Suprapubic skin (tissue), 4 donors: ENCODE data around the gene EPG5. TPM values are rescaled to one million over a fixed set of nuclear protein-coding genes. Genes with fewer than 3 reads are reported as not detected.

ENCODE experiments used
- DNase-seq, 2 donors: peaks; one replicate each; pipeline ENCODE4 v3.0.0-alpha.2; 2019; ENCODE audit warnings: low spot score in 2 of 2
- H3K27ac ChIP-seq: fragments of 200-600 bp; sonication (generic); one replicate; pipeline ENCODE4 v1.5.1; 2019
- H3K27me3 ChIP-seq: fragments of 200-600 bp; sonication (generic); one replicate; pipeline ENCODE4 v1.5.1; 2019
- H3K36me3 ChIP-seq: fragments of 200-600 bp; sonication (generic); one replicate; pipeline ENCODE4 v1.5.1; 2019
- H3K4me1 ChIP-seq: fragments of 200-600 bp; sonication (generic); one replicate; pipeline ENCODE4 v1.5.1; 2019
- H3K4me3 ChIP-seq: fragments of 200-600 bp; sonication (generic); one replicate; pipeline ENCODE4 v1.5.1; 2019; ENCODE audit warnings: mild to moderate bottlenecking
- H3K9me3 ChIP-seq: fragments of 200-600 bp; sonication (generic); one replicate; pipeline ENCODE4 v1.5.1; 2019
- CTCF ChIP-seq, 2 donors: fragments of 200-600 bp in 1 of 2; fragments of 450-650 bp in 1 of 2; sonication (generic) in 1 of 2; IDR thresholded peaks; one replicate each; pipeline ENCODE4 v1.5.1; 2016 to 2019; ENCODE audit warnings: antibody characterized with exemption in 2 of 2, mild to moderate bottlenecking in 1 of 2, moderate library complexity in 1 of 2
- EP300 ChIP-seq: sonication (generic); formaldehyde crosslinking; IDR thresholded peaks from one replicate; pipeline ENCODE4 v1.6.1; 2017; ENCODE audit warnings: antibody characterized with exemption
- POLR2A ChIP-seq, 2 donors: fragments of 450-650 bp; IDR thresholded peaks; one replicate each; pipeline ENCODE4 v1.6.1; 2017; ENCODE audit warnings: antibody characterized with exemption in 2 of 2, mild to moderate bottlenecking in 2 of 2, moderate library complexity in 2 of 2
- POLR2AphosphoS5 ChIP-seq, 3 donors: sonication (generic); formaldehyde crosslinking; IDR thresholded peaks; one replicate each; pipeline ENCODE4 v1.6.1; 2017; ENCODE audit warnings: antibody characterized with exemption in 3 of 3
- WGBS: methylation state at CpG from one replicate; pipeline ENCODE4 v1.1.5; 2018; 5-methylcytosine and 5-hydroxymethylcytosine counted together
- total RNA-seq, 4 donors: library from RNA; depleted of rRNA; stranded (reverse); fragments of >200 nt; gene quantifications; one replicate each; pipeline ENCODE4 v1.1.0, GENCODE V29; 2016

EPG5 gene
- total RNA-seq, 4 donors from 2014 or later: 31.5 to 107 (median 53.5) TPM

GRCh38 chr18:45887585-45887984, 79.5 kb downstream of the EPG5 start:
- Histone ChIP-seq H3K27me3 (no peaks in the 10 kb centered on the region), H3K4me3 (no peak overlapping the region), H3K9me3 (no peaks in the 10 kb centered on the region), H3K36me3 (peaks cover 58% of the 10 kb centered on the region), H3K4me1 (no peaks in the 10 kb centered on the region), H3K27ac (no peak overlapping the region)
- DNase-seq: no peak
- 97% methylated on average over 5 of the region's 5 CpGs for WGBS
- TF ChIP-seq EP300 (no peak), CTCF (IDR thresholded peaks at IDR 0.05) (no peak), POLR2AphosphoS5 (IDR thresholded peaks at IDR 0.05) (no peak), POLR2A (IDR thresholded peaks at IDR 0.05) (no peak)

- no peak overlapping the region for H3K27ac ChIP-seq
- no peak overlapping the region for H3K4me3 ChIP-seq
- no peak for DNase-seq
- 96% methylated on average over 3 of the region's 3 CpGs for WGBS
- H3K9me3 ChIP-seq: no peaks in the 10 kb centered on the region
- H3K36me3 ChIP-seq: peaks cover 57% of the 10 kb centered on the region
- no peaks in the 10 kb centered on the region for H3K27me3 ChIP-seq
- TF ChIP-seq POLR2A (IDR thresholded peaks at IDR 0.05): no peak
- TF ChIP-seq POLR2AphosphoS5 (IDR thresholded peaks at IDR 0.05): no peak
- no peak for TF ChIP-seq EP300
- TF ChIP-seq CTCF (IDR thresholded peaks at IDR 0.05): no peak
- H3K4me1 ChIP-seq: peaks cover 4% of the 10 kb centered on the region
Observed at GRCh38 chr18:45880876-45881558, 86.1 kb downstream of the EPG5 start.

DNA sequence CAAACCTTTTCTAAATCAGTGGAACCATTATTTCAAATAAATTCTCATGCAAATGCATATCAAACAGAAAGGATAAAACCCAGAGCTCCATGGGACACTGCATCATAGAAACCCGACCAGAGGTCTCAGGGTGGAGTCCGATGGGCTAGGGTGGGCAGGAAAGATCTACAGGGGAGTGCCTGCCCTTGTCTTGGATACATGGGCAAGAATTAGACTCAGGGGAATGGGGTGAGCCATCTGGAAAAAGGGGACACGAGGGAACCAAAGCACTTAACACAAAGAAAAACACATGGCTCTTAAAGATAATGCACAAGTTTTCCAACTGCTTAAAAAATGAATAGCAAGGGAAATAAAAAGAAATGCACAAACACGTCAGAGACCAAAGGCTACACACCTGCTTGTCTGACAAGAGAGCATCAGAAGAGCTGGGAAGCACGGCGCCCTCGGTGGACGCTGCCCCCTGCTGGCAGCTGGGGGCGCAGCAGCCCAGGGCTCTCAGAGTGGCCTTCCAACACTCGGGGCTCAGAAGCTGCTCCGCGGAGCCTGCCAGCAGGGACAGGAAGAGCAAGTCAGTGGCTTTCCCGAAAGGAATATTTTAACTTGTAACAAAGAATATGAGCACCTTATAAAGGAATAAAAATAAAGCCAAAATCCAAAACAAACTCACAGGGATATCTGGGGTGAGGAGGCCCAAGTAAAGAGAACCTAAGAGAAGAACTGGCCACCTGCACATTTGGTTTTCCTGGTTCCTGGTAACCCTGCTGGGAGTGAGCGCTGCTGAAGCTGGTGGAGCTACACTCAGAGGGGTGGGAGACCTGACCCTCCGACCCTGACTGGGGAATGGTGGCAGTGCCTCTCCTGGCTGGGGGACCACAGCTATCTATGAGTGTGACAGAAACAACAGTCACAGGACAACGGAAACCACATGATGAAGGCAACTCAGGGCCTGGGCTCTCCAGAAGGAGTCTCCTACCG, 87.2 kb downstream of the EPG5 start:
- H3K9me3 ChIP-seq: no peaks in the 10 kb centered on the region
- peaks cover 63% of the 10 kb centered on the region for H3K36me3 ChIP-seq
- DNase-seq: no peak
- no peak overlapping the region for H3K4me3 ChIP-seq
- no peaks in the 10 kb centered on the region for H3K27me3 ChIP-seq
- 37% methylated on average over 17 of the region's 17 CpGs for WGBS
- TF ChIP-seq POLR2AphosphoS5 (IDR thresholded peaks at IDR 0.05): no peak
- TF ChIP-seq CTCF (IDR thresholded peaks at IDR 0.05): peak; percentile 84 to 97
- TF ChIP-seq POLR2A (IDR thresholded peaks at IDR 0.05): no peak
- H3K27ac ChIP-seq: no peak overlapping the region
- peaks cover 4% of the 10 kb centered on the region for H3K4me1 ChIP-seq

DNA sequence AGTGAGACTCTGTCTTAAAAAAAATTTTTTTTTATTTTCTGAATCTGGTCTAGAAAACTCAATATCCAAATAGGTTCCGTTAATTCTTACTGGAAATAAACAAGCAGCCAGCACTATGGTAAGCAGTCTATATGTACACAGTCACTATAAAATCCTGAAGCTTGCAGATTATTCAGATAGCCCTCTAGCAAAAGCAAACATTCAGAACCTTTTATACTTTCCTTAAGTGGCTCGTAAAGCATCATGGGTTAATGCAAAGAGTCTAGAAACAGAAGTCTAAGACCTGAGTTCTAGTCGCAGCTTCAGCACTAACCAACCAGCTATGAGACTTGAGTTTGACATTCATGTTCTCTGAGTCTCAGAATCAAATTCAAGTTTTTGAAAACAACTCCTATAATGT, 89.7 kb downstream of the EPG5 start:
- Histone ChIP-seq H3K36me3 (peaks cover 71% of the 10 kb centered on the region), H3K27ac (no peak overlapping the region), H3K27me3 (no peaks in the 10 kb centered on the region), H3K4me3 (no peak overlapping the region), H3K9me3 (no peaks in the 10 kb centered on the region), H3K4me1 (peaks cover 4% of the 10 kb centered on the region)
- no peak for TF ChIP-seq EP300
- no peak for TF ChIP-seq POLR2AphosphoS5 (IDR thresholded peaks at IDR 0.05)
- no peak for TF ChIP-seq POLR2A (IDR thresholded peaks at IDR 0.05)
- TF ChIP-seq CTCF (IDR thresholded peaks at IDR 0.05): no peak
- WGBS: 97% methylated on average over 3 of the region's 3 CpGs
- DNase-seq: no peak

DNA sequence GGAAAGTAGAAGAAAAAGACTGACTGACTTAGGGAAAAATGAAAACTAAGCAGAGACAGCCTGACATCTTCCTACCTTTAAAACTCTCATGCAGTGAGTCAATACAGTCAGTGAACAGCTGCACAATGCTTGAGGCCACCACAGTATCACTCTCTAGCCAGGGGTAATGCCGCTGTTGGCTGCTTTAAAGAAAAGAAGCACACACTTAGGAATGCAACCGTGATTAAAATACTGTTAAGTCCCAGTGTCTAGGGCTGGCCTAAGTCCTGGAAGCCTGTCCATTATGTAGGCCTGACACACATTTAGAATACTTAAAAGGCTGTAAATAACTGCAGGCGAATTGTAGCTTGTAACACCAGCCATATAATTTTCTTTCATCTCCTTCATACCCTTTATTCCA, 91.0 kb downstream of the EPG5 start:
- no peaks in the 10 kb centered on the region for H3K27me3 ChIP-seq
- peaks cover 66% of the 10 kb centered on the region for H3K36me3 ChIP-seq
- no peaks in the 10 kb centered on the region for H3K9me3 ChIP-seq
- no peak overlapping the region for H3K4me3 ChIP-seq
- TF ChIP-seq POLR2AphosphoS5 (IDR thresholded peaks at IDR 0.05): no peak
- TF ChIP-seq EP300: no peak
- WGBS: 95% methylated on average over 3 of the region's 3 CpGs
- no peak overlapping the region for H3K27ac ChIP-seq
- peaks cover 4% of the 10 kb centered on the region for H3K4me1 ChIP-seq
- no peak for DNase-seq
